NCI-H1436 treated with DMSO at 0.1 percent for 48 hours (cell line): ENCODE results near the gene PDZK1.
"Not testable (repeated sequence)": the region's sequence is repeated elsewhere in the genome, so short reads cannot be mapped to it uniquely, and the experiment has no call there.

ENCODE experiments used
- DNase-seq: peaks from one replicate; lab custom pipeline; 2025; lab: John Stamatoyannopoulos, UW

Gene PDZK1

GRCh38 chr1:145707183-145707867 lies at the start of gene PDZK1:
Gene PDZK1 (minus strand): TSS chr1:145707368. CDS start chr1:145688021, 19,347 bp downstream.
- DNase-seq, result no peak

GRCh38 chr1:145751491-145752037 lies 44.4 kb upstream of the PDZK1 start:
- no peak for DNase-seq

GRCh38 chr1:145750426-145750825 lies 43.3 kb upstream of the PDZK1 start:
- DNase-seq, result no peak

- no peak for DNase-seq
Measured at GRCh38 chr1:145747398-145748247, 40.5 kb upstream of the PDZK1 start.

GRCh38 chr1:145740269-145740668 lies 33.1 kb upstream of the PDZK1 start:
- no peak for DNase-seq

GRCh38 chr1:145736191-145736590 lies 29.0 kb upstream of the PDZK1 start:
- DNase-seq, result no peak

- no peak for DNase-seq
Measured at GRCh38 chr1:145730900-145731299, 23.7 kb upstream of the PDZK1 start.

GRCh38 chr1:145730467-145730866 lies 23.3 kb upstream of the PDZK1 start:
- DNase-seq, result no peak

GRCh38 chr1:145729666-145730436 lies 22.7 kb upstream of the PDZK1 start:
- DNase-seq, result no peak

- DNase-seq, result no peak
Measured at GRCh38 chr1:145729196-145729595, 22.0 kb upstream of the PDZK1 start.

GRCh38 chr1:145726193-145726592 lies 19.0 kb upstream of the PDZK1 start:
- DNase-seq, result not testable (repeated sequence)

- DNase-seq, result no peak
Measured at GRCh38 chr1:145720878-145721671, 13.9 kb upstream of the PDZK1 start.

- DNase-seq, result no peak
Measured at GRCh38 chr1:145720556-145720877, 13.3 kb upstream of the PDZK1 start.

GRCh38 chr1:145719230-145720079 lies 12.3 kb upstream of the PDZK1 start, which contains the start of gene CD160:
Gene CD160 (plus strand): TSS chr1:145719499. CDS start chr1:145728328, 8,829 bp downstream.
- no peak for DNase-seq

- DNase-seq, result not testable (repeated sequence)
Measured at GRCh38 chr1:145718465-145718864, 11.3 kb upstream of the PDZK1 start.

- DNase-seq, result no peak
Measured at GRCh38 chr1:145717833-145718232, 10.7 kb upstream of the PDZK1 start.

- DNase-seq, result no peak
Measured at GRCh38 chr1:145716641-145717345, 9.6 kb upstream of the PDZK1 start.

- DNase-seq, result no peak
Measured at GRCh38 chr1:145714524-145715111, 7.5 kb upstream of the PDZK1 start.

GRCh38 chr1:145711213-145711651 lies 4.1 kb upstream of the PDZK1 start:
- DNase-seq, result no peak
